CD4-positive, alpha-beta T cell treated with Interferon gamma for 1 hour (primary cell): ENCODE measurements around the gene GNLY.
"Not testable (repeated sequence)": the region's sequence is repeated elsewhere in the genome, so short reads cannot be mapped to it uniquely, and the experiment has no call there.

ENCODE experiments used
- DNase-seq: peaks from one replicate; pipeline ENCODE4 v3.0.0-alpha.2; 2020

GNLY gene

DNA sequence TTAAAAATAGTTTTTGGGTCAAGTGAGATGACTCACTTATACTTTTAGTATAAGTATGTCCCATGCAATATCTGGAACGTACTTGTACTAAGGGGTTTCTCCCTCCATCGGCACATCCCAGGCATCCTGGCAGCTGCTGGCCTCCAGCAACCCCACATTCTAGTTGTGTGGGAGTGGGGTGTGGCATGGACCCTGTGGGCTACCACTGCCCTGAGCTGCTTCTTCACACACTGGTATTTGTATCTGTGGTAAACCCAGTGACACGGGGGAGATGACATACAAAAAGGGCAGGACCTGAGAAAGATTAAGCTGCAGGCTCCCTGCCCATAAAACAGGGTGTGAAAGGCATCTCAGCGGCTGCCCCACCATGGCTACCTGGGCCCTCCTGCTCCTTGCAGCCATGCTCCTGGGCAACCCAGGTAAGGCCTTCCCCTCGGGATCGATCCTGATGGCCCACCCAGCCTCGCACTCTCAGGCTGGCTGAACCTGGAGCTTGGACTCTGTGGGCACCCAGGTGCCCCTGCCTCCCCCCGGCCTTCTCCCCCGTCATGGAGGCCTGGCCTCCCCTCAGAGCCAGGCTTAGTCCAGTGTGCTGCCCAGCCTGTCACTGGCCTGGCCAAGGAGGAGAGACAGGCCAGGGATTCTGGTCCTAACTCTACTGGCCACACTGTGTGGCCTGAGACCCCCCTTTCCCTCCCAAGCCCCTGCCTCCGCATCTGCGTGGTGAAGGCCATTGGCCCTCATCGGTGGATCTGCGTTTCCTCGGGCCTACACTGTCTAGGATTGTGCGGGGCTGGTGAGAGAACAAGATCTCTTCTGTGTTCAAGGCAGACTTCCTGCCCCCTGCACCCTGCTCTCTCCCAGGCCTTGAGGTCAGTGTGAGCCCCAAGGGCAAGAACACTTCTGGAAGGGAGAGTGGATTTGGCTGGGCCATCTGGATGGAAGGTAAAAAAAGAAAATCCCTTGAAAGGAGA is at the start of gene GNLY:
GNLY (plus strand) TSS at position 307 of the 974 bp plus-strand sequence; CDS start at position 368, 61 bp downstream.
- DNase-seq: peak; percentile 21

DNA sequence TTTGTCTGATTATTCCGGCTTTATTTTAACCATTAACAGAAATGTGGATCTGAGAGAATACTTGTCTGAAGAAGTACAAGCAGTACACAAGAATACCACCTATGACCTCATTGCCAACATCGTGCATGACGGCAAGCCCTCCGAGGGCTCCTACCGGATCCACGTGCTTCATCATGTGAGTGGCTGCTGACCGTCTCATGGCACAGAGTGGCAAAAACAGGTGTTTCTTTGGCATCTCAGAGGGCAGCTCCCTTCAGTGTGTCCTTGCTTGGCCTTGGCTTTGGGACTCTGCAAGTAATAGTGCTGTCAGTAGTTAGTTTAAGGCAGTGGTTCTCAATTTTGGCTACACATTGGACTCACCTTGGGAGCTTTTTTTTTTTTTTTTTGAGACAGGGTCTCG is 49.2 kb upstream of the GNLY start:
- DNase-seq: no peak

DNA sequence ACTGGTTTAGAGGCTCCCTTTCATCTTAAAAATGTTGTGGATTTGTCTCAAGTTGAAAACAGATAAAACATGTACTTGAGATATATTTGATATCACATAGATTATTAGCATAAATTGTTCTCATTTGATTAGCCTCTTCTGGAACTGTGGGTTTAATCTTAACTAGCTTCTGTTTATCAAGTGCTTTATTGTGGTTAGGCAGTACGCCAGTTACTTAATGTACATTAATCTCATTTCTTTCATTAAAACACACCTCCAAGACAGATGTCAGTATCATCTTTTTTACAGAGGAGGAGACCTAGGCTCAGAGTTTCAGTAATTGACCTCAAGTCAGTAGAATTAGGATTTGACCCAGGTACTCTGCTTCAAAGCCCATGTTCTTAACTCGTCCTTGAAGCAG is 48.0 kb upstream of the GNLY start:
- DNase-seq: no peak

DNA sequence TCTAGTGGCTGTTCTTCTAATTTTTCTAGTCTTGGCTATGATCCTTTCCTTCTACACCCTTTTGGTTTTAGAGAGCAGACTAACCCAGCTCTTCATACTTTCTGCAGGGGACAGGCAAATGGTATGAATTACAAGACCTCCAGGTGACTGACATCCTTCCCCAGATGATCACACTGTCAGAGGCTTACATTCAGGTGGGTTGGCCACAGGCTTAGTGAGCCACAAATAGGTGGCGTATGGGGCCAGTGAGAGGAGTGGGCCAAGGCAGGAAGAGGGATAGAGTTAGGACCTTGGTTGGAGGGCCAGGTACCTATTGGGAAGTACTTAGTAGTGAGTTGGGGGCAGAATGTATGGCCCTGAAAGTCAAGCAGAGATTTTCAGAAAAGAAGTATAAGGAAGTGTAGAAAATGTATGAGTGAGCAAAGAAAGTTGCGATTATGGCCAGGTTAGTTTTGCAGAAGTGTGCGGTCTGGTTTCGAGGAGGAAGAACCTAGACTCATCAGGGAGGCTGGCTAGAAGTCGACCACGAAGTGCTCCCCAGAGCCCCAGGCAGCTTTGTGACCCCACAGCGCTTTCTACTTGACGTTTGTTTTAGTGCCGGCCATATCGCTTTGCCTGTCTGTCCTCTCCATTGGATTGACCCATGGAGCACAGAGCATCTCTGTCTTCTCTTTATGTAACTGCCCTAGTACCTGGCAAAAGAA is 46.2 kb upstream of the GNLY start:
- DNase-seq: peak; percentile 17

DNA sequence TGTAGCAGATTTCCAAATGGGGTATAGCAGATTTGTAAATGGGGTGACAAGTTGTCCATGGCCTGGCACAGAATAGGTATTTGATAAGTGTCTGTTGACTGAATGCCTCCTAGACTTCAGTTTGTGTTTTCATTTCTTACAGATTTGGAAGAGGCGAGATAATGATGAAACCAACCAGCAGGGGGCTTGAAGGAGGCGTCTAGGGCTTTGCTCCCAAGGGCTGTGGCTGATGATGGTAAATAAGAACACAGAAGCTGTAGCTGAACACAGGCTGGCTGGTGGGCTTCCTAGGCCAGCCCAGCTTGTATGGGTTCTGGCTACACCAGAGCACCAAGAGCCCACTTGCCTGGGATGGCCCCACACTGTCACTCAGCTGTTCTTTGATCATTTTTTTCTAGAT is 45.5 kb upstream of the GNLY start:
- DNase-seq: no peak

DNA sequence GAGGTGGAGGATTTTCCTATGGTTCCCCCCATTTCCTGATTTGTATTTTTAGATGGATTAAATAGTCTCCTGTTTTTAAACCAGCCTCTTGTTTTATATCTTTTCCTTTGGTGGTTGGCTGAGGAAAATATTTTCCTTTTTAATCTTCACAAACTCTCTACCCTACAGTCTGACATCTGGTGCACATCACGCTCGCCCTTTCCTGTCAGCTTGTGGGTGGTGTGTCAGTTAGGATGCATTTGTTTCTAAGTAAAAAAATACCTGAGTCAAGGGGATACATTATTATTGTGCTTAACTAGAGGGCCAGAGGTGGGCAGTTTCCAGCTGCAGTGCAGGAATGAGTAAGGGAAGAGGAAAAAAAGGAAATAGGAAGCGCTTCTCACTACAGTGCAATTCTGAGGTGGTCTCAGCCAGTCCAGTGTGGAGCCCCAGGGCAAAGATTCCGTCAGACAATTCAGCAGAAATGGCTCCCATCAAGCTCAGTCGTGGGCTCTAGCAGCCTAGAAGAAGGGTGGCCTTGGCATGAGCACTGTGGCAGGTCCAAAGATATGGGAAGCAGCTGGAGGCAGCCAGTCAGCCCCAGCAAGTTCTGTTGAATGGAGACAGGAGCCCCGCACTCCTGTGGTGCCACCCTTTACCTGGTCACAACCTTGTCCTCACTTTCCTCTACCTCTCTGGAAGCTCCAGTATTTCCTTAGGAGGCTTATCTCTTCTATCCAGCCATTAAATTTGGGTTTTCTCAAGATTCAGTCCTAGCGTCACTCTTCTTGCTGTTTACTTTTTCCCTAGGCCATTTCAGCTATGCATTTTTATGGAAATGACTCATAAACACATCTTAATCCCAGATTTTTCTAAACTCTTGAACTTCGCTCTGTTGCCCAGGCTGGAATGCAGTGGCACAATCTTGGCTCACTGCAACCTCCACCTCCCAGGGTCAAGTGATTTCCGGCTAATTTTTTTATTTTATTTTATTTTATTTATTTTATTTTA is 44.7 kb upstream of the GNLY start:
- DNase-seq: no peak

DNA sequence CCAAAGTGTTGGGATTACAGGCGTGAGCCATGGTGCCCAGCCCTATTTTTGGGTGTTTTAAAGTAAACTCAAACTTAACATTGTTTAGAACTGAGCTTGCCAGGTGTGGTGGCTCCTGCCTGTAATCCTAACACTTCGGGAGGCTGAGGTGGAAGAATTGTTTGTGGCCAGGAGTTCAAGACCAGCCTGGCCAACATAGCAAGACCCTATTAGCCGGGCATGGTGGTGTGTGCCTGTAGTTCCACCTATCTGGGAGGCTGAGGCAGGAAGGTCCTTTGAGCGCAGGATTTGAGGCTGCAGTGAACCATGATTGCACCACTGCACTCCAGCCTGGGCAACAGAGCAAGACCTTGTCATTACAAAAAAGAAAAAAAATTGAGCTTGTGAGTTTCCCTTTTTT is 43.7 kb upstream of the GNLY start:
- DNase-seq: no peak

DNA sequence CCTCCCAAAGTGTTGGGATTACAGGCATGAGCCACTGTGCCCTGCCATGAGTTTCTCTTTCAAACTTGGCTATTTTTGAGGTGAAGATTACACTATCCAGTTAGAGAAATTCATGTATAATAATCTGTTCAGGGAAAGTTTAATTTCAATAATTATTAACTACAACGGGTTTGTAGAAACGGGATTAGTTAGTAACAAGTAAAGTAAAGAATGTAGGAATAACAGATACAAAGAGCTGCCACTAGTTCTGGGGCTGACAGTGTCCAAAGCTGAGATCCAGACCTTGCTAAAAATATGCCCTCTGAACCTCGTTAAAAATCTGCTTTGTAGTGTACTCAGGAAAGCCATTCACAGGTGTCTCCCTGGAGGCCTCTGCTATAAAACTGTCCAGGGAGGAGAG is 43.1 kb upstream of the GNLY start:
- DNase-seq: no peak

DNA sequence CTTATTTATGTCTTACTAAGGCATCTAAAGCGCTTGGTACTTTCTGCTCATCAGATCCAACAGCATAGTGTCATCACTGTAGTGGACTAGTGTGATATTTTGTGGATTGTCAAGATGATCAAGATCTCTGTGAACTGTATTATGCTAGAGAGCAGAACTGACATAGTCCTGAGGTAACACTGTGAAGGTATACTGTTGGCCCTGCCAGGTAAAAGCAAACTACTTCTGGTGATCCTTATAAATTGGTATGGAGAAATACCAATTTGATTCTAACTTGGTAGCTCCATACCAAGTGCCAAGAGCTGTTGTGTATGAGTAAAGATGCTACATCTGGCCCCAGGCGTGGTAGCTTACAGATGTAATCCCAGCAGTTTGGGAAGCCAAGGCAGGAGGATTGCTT is 42.1 kb upstream of the GNLY start:
- no peak for DNase-seq

DNA sequence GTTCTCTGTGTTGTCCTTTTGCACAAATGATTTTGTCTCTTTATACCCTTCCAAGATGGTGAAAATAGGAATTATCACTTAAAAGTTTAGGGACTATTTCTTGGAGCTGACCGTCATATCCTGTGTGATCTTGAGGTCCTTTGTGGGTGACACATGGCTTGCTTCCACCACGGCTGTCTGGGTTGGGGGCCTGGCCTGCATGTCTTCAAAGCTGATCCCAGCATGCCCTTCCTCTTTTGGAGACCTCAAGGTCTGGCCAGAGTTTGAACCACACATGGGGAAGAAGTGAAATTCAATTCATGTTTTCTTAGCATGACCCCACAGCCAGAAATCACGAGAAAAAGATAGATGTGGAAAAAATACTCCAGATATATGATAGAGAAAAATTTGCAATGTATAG is 40.2 kb upstream of the GNLY start:
- peak; percentile 13 for DNase-seq

DNA sequence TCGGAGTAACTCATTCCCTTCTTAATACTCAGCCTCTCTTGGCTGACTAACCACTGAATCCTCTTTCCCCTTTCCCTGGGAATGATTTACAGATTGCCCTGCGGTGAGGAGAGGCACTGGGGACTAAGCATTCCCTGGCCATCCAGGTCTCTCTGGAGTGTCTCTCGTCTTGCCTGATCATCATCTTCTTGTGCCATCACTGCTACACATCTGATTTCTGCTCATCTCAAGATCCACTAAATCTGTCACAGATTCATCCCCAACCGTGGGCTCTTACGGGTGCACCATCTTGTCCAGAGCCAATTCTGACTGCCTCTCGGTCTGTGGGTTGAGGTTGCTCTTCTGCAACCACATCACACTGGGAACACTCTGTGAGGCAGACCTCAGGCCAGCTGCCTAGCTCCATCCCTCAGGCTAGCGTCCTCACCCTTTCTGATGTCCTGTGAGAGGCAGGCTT is 38.2 kb upstream of the GNLY start:
- DNase-seq: no peak

DNA sequence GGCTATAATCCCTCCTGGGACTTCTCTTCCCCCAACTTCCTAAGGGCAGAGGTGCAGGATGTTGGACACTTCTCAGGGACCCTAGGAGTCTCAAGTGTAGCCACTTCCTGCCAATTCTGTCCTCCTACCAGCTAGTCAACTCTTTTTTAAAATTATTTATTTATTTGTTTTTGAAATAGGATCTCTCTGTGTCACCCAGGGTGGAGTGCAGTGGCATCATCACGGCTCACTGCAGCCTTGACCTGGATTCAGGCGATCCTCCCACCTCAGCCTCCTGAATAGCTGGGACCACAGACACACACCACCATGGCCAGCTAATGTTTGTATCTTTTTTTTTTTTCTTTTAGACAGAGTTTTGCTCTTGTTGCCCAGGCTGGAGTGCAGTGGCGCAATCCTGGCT is 37.7 kb upstream of the GNLY start:
- no peak for DNase-seq

DNA sequence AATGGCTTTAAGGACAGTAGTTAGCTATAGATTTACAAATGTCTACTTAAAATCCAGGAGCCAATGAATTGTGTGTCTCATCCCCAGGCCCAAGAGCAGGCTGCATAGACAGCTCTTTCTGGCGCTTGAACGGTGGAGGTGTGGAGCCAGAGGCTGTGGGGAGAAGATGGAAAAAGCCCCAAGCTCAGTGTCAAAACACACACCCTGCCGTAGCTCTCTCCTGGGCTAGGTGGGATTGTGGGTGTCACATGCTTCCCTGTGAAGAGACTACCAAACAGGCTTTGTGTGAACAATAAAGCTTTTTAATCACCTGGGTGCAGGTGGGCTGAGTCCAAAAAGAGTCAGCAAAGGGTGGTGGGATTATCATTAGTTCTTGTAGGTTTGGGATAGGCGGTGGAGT is 36.8 kb upstream of the GNLY start:
- not testable (repeated sequence) for DNase-seq

DNA sequence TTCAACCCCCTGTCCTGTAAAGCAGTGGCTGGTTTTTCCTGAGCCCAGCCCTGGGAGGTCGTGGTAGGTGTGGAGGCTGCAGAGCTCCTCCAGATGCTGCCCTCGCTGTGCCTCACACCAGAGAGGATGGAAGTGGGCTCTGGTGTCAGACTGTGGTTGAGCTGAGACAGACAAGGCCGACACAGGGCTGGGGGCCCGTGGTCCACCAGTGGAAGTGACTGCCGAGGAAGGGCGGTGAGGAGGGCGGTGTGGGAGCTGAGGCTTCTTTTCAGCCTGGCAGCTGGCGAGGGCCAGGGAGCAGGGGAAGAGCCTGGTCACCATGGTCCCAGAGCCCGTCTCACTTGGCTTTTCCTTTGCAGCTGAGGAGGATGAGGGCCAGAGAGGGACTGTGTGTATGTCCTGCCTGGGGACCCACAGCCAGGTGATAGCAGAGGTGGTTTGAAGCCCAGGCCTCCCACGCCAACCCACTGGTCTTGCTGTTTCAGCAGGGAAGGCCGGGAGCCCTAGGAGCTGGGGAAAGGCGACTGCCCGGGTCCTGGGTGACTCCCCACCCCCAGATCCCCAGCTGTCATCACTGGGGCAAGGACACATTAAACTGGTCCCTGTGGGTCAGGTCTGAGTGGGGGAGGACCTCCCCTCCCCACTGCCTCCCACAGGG is 34.7 kb upstream of the GNLY start:
- DNase-seq: no peak

DNA sequence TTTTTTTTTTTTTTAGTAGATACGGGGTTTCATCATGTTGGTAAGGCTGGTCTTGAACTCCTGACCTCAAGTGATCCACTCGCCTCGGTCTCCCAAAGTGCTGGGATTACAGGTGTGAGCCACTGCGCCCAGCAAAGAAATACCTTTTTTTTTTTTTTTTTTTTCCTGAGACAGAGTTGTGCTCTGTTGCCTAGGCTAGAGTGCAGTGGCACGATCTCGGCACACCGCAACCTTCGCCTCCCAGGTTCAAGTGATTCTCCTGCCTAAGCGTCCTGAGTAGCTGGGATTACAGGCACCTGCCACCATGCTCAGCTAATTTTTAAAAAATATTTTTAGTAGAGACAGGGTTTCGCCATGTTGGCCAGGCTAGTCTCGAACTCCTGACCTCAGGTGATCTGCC is 33.9 kb upstream of the GNLY start:
- not testable (repeated sequence) for DNase-seq

DNA sequence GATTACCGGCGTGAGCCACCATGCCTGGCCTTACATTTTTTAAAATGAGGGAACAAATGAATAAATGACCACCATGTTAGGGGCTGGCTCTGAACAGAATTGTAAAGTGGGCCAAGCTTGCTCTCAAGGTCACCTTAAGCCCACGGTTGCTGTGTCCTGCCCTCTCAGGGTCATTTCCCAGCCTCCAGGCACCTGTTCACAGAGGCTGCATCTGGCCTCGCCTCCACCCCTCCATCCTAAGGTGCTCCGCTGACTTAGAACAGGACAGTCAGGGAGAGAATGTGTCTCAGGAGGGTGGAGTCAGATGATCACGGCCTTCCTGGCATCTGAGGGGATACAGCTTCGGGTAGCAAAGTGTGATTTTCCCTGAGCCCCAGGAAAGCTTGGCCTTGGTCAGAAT is 33.4 kb upstream of the GNLY start:
- DNase-seq: no peak

DNA sequence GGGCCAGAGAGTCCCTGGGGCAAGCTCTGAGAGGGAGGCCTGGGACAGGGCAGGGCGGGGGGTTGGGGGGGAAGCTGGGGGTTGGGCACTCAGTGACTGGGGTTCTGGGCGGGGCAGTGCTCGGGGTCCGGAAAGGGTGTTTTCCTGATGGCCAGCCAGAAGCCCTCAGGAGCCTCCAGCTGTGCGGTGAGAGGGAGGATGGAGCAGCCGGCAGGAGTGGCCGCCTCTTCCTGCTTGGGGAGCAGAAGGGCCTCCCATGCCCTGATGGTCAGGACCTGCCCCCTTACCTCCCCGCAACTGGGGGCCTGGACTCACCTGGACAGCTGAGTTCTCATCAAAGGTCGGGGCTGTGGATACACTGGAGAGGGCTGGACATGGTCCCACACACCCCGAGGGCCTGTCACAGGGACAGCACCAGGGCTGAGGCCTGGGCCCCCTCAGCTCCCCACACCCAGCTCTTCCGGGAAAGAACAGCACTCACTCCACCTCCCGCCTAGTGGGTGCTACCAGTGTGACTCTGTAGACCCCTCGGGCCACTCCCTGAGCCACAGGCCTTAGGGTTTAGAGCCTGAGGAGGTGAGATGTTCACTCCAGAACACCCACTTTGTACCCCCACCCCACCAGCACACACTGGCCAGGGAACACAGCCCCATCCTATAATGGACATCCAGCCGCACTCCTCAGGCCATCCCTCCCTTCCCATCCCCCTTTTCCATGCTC is 32.9 kb upstream of the GNLY start:
- no peak for DNase-seq

DNA sequence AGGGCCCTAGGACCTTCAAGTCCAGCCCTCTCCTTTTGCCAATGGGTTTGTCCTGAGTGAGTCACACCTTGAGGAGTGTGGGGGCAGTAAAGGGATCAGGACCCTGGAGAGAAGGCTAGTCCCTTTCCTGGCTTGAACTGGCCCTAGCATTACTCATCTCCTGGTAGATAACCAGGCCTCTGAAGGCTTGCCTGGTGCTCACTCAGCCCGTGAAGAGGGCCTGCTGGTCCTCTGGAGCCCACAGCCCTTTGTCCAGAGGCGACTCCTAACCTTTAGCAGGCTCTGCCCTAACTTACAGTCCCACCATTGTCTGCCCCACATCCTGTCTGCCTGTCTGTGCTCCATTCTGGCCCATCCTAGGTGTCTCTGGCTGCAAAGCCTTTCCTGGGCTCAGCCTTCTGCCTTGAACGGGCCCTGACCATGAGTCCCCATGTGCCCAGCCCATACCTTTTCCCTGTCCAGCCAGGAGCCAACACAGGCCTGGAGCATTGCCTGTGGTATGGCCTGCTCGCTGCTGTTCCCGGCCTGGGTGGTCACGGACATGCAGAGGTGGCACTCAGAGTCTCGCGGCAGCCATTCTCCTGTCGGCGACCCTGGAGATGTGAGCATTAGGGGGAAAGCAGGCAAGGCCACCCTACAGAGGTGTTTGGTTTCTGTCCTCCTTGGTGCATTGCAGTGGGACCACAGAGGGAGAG is 31.1 kb upstream of the GNLY start:
- no peak for DNase-seq

DNA sequence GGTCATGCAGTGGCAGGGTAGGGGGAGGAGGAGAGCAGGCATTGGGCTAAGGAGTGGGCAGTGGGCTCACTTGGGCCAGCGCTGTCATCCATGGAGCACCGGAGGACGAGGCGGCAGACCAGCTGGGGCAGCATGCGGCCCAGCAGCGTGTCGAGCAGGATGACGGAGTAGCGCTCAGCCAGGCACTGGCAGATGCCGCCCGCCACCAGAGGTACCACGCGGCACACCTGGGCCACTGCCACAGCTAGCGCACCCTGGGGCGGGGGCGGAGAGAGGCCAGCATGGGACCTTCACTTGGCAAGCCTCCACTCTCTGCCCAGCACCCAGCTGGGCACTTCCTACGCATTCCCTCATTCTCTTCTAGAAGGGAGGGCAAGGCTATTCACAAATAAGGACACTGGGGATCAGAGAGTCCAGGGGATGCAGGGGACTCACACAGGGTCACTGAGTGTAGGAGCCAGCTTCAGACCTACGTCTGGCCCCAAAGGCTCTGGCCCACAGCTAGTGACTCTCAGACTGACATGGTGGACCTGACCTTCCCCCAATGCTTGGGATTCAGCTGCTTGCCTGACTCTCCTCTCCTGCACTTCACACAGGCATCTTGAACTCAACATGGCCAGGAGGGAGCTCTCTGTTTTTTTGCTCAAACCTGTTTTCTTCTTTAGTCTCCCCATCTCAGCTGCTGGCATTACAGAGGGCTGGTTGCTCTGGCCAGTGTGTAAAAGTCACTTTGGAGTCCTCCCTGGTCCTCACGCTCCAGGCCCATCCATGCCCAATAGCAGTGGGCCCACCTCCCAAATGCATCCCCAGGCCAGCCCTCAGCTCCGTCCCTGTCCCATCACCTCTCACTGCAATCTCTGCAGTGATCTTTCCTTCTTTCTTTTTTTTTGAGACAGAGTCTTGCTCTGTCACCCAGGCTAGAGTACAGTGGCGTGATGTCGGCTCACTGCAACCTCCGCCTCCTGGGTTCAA is 30.3 kb upstream of the GNLY start:
- DNase-seq: no peak
